GM12878 (cell line): ENCODE data around the gene FAM20A. TPM values are rescaled to one million over a fixed set of nuclear protein-coding genes. Genes with fewer than 3 reads are reported as not detected.

Experiments used
- ATAC-seq: fragments of 200-7000 bp; cut with Tn5 transposase; 3 replicates; pipeline ENCODE4 v1.9.1; 2020; ENCODE audit warnings: mild to moderate bottlenecking, moderate library complexity
- BruUV-seq: library from RNA; stranded (reverse); fragments of 400-500 nt; replicated peaks from 2 replicates; lab custom pipeline; 2021; lab: Mats Ljungman, UMichigan
- CTCF ChIA-PET: fragments of 300-600 bp; sonication (Branson Sonifier 250); formaldehyde crosslinking; extraction: SDS; loops from one replicate; lab custom pipeline; 2021; ENCODE audit warnings: inconsistent platforms; lab: Yijun Ruan, JAX
- POLR2A ChIA-PET: fragments of 350-600 bp; formaldehyde crosslinking; extraction: SDS; loops from one replicate; lab custom pipeline; 2021; ENCODE audit warnings: inconsistent platforms; lab: Charles Lee
- RAD21 ChIA-PET: fragments of 300-600 bp; sonication (Branson Sonifier 250); formaldehyde crosslinking; loops from one replicate; lab custom pipeline; 2023; ENCODE audit warnings: antibody characterized with exemption; ENCODE audit not compliant: unreplicated experiment; lab: Charles Lee
- SMC1A ChIA-PET: fragments of 300-600 bp; sonication (Branson Sonifier 250); formaldehyde crosslinking; loops from one replicate; lab custom pipeline; 2023; ENCODE audit not compliant: unreplicated experiment, uncharacterized antibody; lab: Charles Lee
- DNase-seq: peaks from one replicate; pipeline ENCODE4 v3.0.0-alpha.2; 2011; ENCODE audit warnings: low read depth, low spot score
- FAIRE-seq: peaks from 3 replicates; lab custom pipeline; 2011; peaks lifted over from hg19 to GRCh38; lab: Jason Lieb, UNC
- H2AFZ ChIP-seq: 2 replicates; pipeline ENCODE4 v1.6.0; 2011; ENCODE audit warnings: low read depth, low read length, control low read depth; ENCODE audit not compliant: control insufficient read depth
- H3K27ac ChIP-seq: 2 replicates; pipeline ENCODE4 v1.5.1; 2011; ENCODE audit warnings: control low read depth; ENCODE audit not compliant: control insufficient read depth, insufficient read depth
- H3K27me3 ChIP-seq, 2 experiments: replicated peaks in 1 of 2; 2 replicates each; pipeline versions ENCODE4 v1.6.0 to v1.6.1; 2011; ENCODE audit warnings: low read length in 1 of 2; ENCODE audit not compliant: control insufficient read depth in 2 of 2, insufficient read depth in 2 of 2
- H3K36me3 ChIP-seq, 2 experiments: 2 replicates each; pipeline ENCODE4 v1.5.1; 2011; ENCODE audit warnings: low read length in 1 of 2; ENCODE audit not compliant: control insufficient read depth in 2 of 2, insufficient read depth in 2 of 2
- H3K4me1 ChIP-seq: 2 replicates; pipeline ENCODE4 v1.6.1; 2011; ENCODE audit warnings: mild to moderate bottlenecking, low read length, moderate library complexity, mixed read lengths; ENCODE audit not compliant: control insufficient read depth, insufficient read depth
- H3K4me2 ChIP-seq: 2 replicates; pipeline ENCODE4 v1.6.0; 2011; ENCODE audit warnings: control low read depth; ENCODE audit not compliant: control insufficient read depth, insufficient read depth
- H3K4me3 ChIP-seq: fragments of 200-600 bp; sonication (generic); 2 replicates; pipeline ENCODE4 v1.5.1; 2016
- H3K79me2 ChIP-seq: 2 replicates; pipeline ENCODE4 v1.6.0; 2011; ENCODE audit warnings: low read length; ENCODE audit not compliant: control insufficient read depth, insufficient read depth
- H3K9ac ChIP-seq: 2 replicates; pipeline ENCODE4 v1.8.0; 2011; ENCODE audit warnings: low read length, control low read depth, mixed read lengths; ENCODE audit not compliant: control insufficient read depth, insufficient read depth
- H3K9me3 ChIP-seq: replicated peaks from 3 replicates; pipeline ENCODE4 v1.5.1; 2011; ENCODE audit warnings: mild to moderate bottlenecking, low read length; ENCODE audit not compliant: control insufficient read depth, insufficient read depth
- H4K20me1 ChIP-seq: 2 replicates; pipeline ENCODE4 v1.6.0; 2011; ENCODE audit not compliant: control insufficient read depth, insufficient read depth
- BMI1 ChIP-seq: fragments of 450-650 bp; IDR thresholded peaks from 2 replicates; pipeline ENCODE4 v1.6.1; 2016; ENCODE audit warnings: mild to moderate bottlenecking, moderate library complexity, borderline replicate concordance
- BRCA1 ChIP-seq: IDR thresholded peaks from 2 replicates; pipeline ENCODE4 v1.6.1; 2011; ENCODE audit warnings: low read depth, low read length, improper control_type of control experiment
- CBFB ChIP-seq: IDR thresholded peaks from 2 replicates; pipeline ENCODE4 v1.6.1; 2016; ENCODE audit warnings: antibody characterized with exemption, low read depth
- CHD1 ChIP-seq: IDR thresholded peaks from 2 replicates; pipeline ENCODE4 v1.6.1; 2012; ENCODE audit warnings: low read depth, low read length, improper control_type of control experiment
- MEF2B ChIP-seq: fragments of 450-650 bp; IDR thresholded peaks from 2 replicates; pipeline ENCODE4 v1.6.1; 2018; ENCODE audit warnings: mild to moderate bottlenecking, moderate library complexity; ENCODE audit not compliant: partially characterized antibody, poor library complexity, severe bottlenecking
- NBN ChIP-seq: fragments of 450-650 bp; IDR thresholded peaks from 2 replicates; pipeline ENCODE4 v1.6.1; 2016
- NFYA ChIP-seq: IDR thresholded peaks from 2 replicates; pipeline ENCODE4 v1.6.1; 2011; ENCODE audit warnings: low read depth, mild to moderate bottlenecking, low read length, improper control_type of control experiment, borderline replicate concordance
- POU2F2 ChIP-seq: IDR thresholded peaks from 3 replicates; pipeline ENCODE4 v1.6.1; 2011; ENCODE audit warnings: low read depth, mild to moderate bottlenecking, low read length, borderline replicate concordance
- SPI1 ChIP-seq: IDR thresholded peaks from 2 replicates; pipeline ENCODE4 v1.6.1; 2011; ENCODE audit warnings: low read depth, mild to moderate bottlenecking, low read length, moderate library complexity, borderline replicate concordance; ENCODE audit not compliant: insufficient read depth
- TARDBP ChIP-seq: IDR thresholded peaks from 2 replicates; pipeline ENCODE4 v1.6.1; 2016; ENCODE audit warnings: borderline replicate concordance
- TCF12 ChIP-seq: IDR thresholded peaks from 2 replicates; pipeline ENCODE4 v1.6.1; 2011; ENCODE audit warnings: low read depth, mild to moderate bottlenecking, low read length
- TCF7 ChIP-seq: IDR thresholded peaks from 2 replicates; pipeline ENCODE4 v1.6.1; 2014; ENCODE audit warnings: antibody characterized with exemption, borderline replicate concordance
- WGBS: methylation state at CpG from one replicate; pipeline ENCODE4 v1.1.6; 2016; ENCODE audit warnings: low lambda C conversion rate; ENCODE audit not compliant: insufficient replicate concordance, insufficient coverage; ENCODE audit errors: missing lambda C conversion rate; 5-methylcytosine and 5-hydroxymethylcytosine counted together
- in situ Hi-C: fragments of 300-500 bp; cut with MboI; formaldehyde crosslinking; loops from 9 replicates; pipeline ENCODE4 v1.14.3; 2018; ENCODE audit warnings: mixed read lengths
- intact Hi-C: fragments of 100-400 bp; cut with micrococcal nuclease; formaldehyde crosslinking; loops from one replicate; pipeline ENCODE4 v1.14.2; 2022; ENCODE audit not compliant: unreplicated experiment
- polyA plus RNA-seq, 11 experiments: library from polyadenylated mRNA; depleted of rRNA in 4 of 11; unstranded in 6 of 11; stranded (reverse) in 5 of 11; fragments of >200 nt; fragmentation: Nextera tagmentation in 4 of 11; fragmentation: Illumina TruSeq in 1 of 11; extraction: Ambion mirVana in 4 of 11; extraction: Trizol in 1 of 11; gene quantifications; 1 replicate in 1 of 11; 2 replicates in 10 of 11; pipeline versions ENCODE4 v1.2.1 to v1.2.3, GENCODE V29; 2011 to 2016; ENCODE audit warnings: inconsistent platforms in 2 of 11, missing spikeins in 2 of 11, low read depth in 1 of 11
- total RNA-seq, 4 experiments: library from RNA; depleted of rRNA in 3 of 4; stranded (reverse); fragments of >200 nt in 3 of 4; fragmentation: Illumina TruSeq in 1 of 4; extraction: Trizol in 1 of 4; gene quantifications; 2 replicates each; pipeline versions ENCODE4 v1.2.1 to v1.2.3, GENCODE V29; 2013 to 2021
- TF ChIP-seq, protein P1 (sequence below): IDR thresholded peaks from 2 replicates; pipeline ENCODE4 v1.6.1; 2012; ENCODE audit warnings: improper control_type of control experiment, low read depth, low read length; ENCODE audit not compliant: insufficient replicate concordance
- TF ChIP-seq, protein P2 (sequence below): IDR thresholded peaks from 2 replicates; pipeline ENCODE4 v1.6.1; 2012; ENCODE audit warnings: low read length, inconsistent platforms

The FAM20A gene
- total and polyA plus RNA-seq, 10 of the 15 experiments (the other 5 are each of a cell fraction or from before 2014, with no cell fraction given): 0.13 TPM; not detected in 9

DNA sequence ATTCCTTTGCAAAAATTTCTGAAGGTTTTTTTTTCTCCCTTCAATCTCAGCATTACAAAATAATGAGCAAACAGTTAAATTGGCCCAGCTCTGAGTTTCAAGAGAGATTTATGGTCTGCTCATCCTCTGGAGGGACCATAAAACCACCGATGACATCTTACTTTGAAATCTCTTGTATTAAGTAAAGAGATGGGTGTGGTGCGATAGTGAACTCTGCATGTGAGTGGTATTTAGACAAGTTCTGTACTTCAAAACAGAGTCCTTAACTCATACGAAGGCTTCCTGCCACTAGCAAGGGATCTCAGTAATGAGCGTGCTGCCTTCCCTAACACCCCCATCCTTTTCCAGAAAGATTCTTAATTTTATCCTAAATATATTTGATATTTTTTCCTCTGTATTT lies 2.1 kb downstream of the FAM20A start (continued):
- TF ChIP-seq, protein P1, sequence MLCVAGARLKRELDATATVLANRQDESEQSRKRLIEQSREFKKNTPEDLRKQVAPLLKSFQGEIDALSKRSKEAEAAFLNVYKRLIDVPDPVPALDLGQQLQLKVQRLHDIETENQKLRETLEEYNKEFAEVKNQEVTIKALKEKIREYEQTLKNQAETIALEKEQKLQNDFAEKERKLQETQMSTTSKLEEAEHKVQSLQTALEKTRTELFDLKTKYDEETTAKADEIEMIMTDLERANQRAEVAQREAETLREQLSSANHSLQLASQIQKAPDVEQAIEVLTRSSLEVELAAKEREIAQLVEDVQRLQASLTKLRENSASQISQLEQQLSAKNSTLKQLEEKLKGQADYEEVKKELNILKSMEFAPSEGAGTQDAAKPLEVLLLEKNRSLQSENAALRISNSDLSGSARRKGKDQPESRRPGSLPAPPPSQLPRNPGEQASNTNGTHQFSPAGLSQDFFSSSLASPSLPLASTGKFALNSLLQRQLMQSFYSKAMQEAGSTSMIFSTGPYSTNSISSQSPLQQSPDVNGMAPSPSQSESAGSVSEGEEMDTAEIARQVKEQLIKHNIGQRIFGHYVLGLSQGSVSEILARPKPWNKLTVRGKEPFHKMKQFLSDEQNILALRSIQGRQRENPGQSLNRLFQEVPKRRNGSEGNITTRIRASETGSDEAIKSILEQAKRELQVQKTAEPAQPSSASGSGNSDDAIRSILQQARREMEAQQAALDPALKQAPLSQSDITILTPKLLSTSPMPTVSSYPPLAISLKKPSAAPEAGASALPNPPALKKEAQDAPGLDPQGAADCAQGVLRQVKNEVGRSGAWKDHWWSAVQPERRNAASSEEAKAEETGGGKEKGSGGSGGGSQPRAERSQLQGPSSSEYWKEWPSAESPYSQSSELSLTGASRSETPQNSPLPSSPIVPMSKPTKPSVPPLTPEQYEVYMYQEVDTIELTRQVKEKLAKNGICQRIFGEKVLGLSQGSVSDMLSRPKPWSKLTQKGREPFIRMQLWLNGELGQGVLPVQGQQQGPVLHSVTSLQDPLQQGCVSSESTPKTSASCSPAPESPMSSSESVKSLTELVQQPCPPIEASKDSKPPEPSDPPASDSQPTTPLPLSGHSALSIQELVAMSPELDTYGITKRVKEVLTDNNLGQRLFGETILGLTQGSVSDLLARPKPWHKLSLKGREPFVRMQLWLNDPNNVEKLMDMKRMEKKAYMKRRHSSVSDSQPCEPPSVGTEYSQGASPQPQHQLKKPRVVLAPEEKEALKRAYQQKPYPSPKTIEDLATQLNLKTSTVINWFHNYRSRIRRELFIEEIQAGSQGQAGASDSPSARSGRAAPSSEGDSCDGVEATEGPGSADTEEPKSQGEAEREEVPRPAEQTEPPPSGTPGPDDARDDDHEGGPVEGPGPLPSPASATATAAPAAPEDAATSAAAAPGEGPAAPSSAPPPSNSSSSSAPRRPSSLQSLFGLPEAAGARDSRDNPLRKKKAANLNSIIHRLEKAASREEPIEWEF: no peak
- TF ChIP-seq SPI1 (no peak), MEF2B (no peak), NBN (no peak), CBFB (no peak), BMI1 (no peak)

DNA sequence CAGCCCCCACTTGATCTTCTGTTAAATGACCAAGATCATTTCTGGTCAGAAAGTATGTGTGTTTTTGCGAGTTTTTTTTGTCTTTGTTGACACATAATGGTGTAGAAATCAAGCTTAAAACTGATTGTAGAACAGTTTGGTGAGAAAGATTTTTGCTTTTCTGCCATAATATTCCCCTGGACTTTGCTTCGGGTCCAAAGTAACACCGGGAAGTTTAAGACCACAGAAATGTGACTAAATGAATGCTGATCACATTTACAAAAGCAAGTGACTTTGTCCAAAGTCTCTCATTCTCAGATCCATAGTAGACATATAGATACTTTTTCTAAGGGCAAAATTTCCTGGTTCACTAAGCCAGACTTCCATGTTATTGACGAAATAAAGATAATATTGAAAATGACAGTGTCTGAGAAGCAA lies 2.6 kb downstream of the FAM20A start:
- Histone ChIP-seq H3K27ac (no peak overlapping the region), H3K4me3 (no peak overlapping the region), H3K79me2 (no peaks in the 10 kb centered on the region), H2AFZ (no peak overlapping the region)
- no peak for FAIRE-seq
- in situ Hi-C loops: no loop called here
- TF ChIP-seq NBN (no peak), TARDBP (no peak), BRCA1 (no peak), POU2F2 (no peak), CHD1 (no peak), TCF12 (no peak), NFYA (no peak), TCF7 (no peak)
- TF ChIP-seq, protein P2, sequence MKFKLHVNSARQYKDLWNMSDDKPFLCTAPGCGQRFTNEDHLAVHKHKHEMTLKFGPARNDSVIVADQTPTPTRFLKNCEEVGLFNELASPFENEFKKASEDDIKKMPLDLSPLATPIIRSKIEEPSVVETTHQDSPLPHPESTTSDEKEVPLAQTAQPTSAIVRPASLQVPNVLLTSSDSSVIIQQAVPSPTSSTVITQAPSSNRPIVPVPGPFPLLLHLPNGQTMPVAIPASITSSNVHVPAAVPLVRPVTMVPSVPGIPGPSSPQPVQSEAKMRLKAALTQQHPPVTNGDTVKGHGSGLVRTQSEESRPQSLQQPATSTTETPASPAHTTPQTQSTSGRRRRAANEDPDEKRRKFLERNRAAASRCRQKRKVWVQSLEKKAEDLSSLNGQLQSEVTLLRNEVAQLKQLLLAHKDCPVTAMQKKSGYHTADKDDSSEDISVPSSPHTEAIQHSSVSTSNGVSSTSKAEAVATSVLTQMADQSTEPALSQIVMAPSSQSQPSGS: no peak
- TF ChIP-seq, all 136 proteins: peak for 0
- Histone ChIP-seq H3K9me3 (no peaks in the 10 kb centered on the region), H3K9ac (no peak overlapping the region), H3K4me1 (no peaks in the 10 kb centered on the region), H3K4me2 (no peak overlapping the region), H3K36me3 (no peaks in the 10 kb centered on the region), H3K27me3 (peaks cover 3 to 18% of the 10 kb centered on the region in 2 experiments), H4K20me1 (no peaks in the 10 kb centered on the region)
- ChIA-PET CTCF (interaction anchor here (3.5 kb wide), 1 partner anchor 16 kb away, joined by 15 read pairs; no protein-coding TSS in a partner anchor), POLR2A (no interaction called here), RAD21 (no interaction called here), SMC1A (no interaction called here)
- WGBS: 37% methylated on average over 4 of the region's 4 CpGs
- BruUV-seq: no TSS peak
- no peak for DNase-seq
- no peak for ATAC-seq
- intact Hi-C loops: no loop called here
